NCI-H146 treated with DMSO at 0.1 percent for 48 hours (cell line): ENCODE measurements around the gene PLIN3.
"Not testable (repeated sequence)": the region's sequence is repeated elsewhere in the genome, so short reads cannot be mapped to it uniquely, and the experiment has no call there.

ENCODE experiments used
- DNase-seq: peaks from one replicate; lab custom pipeline; 2025; ENCODE audit not compliant: unreplicated experiment; lab: John Stamatoyannopoulos, UW

PLIN3 gene

GRCh38 chr19:4814625-4815425, 52.6 kb downstream of the PLIN3 start:
- no peak for DNase-seq

- no peak for DNase-seq
Observed at GRCh38 chr19:4811328-4812131, 55.9 kb downstream of the PLIN3 start.

GRCh38 chr19:4807188-4807587, 60.3 kb downstream of the PLIN3 start:
- DNase-seq: no peak

GRCh38 chr19:4806384-4806783, 61.1 kb downstream of the PLIN3 start:
- no peak for DNase-seq

- DNase-seq: not testable (repeated sequence)
Observed at GRCh38 chr19:4805140-4805539, 62.3 kb downstream of the PLIN3 start.

GRCh38 chr19:4803736-4804695, 63.5 kb downstream of the PLIN3 start:
- no peak for DNase-seq

- DNase-seq: no peak
Observed at GRCh38 chr19:4802711-4803110, 64.8 kb downstream of the PLIN3 start.

GRCh38 chr19:4801085-4801619, 66.3 kb downstream of the PLIN3 start:
- no peak for DNase-seq

- DNase-seq: no peak
Observed at GRCh38 chr19:4800591-4801081, 66.8 kb downstream of the PLIN3 start.

- DNase-seq: no peak
Observed at GRCh38 chr19:4795400-4795799, 72.1 kb downstream of the PLIN3 start.

GRCh38 chr19:4794971-4795370, 72.5 kb downstream of the PLIN3 start:
- DNase-seq: no peak

- not testable (repeated sequence) for DNase-seq
Observed at GRCh38 chr19:4793278-4793677, 74.2 kb downstream of the PLIN3 start.

- not testable (repeated sequence) for DNase-seq
Observed at GRCh38 chr19:4792866-4793195, 74.6 kb downstream of the PLIN3 start.

GRCh38 chr19:4792019-4792865, 75.2 kb downstream of the PLIN3 start:
- not testable (repeated sequence) for DNase-seq

GRCh38 chr19:4791183-4792018, 76.1 kb downstream of the PLIN3 start, which contains the start of gene FEM1A:
TSS of gene FEM1A (plus strand) at chr19:4791734. CDS start at chr19:4791855, 121 bp downstream.
- DNase-seq: peak; percentile 97
